Measurements from ENCODE around the gene TP53AIP1. TPM values are rescaled to one million over a fixed set of nuclear protein-coding genes. Genes with fewer than 3 reads are reported as not detected.

Gene TP53AIP1
- polyA plus RNA-seq, 10 donors = 0.09 to 3.3 (median 0.32) TPM; not detected in 4

- DNase-seq = no peak
These were observed 36.3 kb downstream of the TP53AIP1 start for GRCh38 chr11:128906185-128907050.

GRCh38 chr11:128905345-128906184 lies 37.1 kb downstream of the TP53AIP1 start:
- DNase-seq = peak in 2 of 3 donors; percentile 34 to 75

- peak in 2 of 3 donors; percentile 22 to 73 for DNase-seq
These were observed 37.9 kb downstream of the TP53AIP1 start for GRCh38 chr11:128904656-128905344.

DNA sequence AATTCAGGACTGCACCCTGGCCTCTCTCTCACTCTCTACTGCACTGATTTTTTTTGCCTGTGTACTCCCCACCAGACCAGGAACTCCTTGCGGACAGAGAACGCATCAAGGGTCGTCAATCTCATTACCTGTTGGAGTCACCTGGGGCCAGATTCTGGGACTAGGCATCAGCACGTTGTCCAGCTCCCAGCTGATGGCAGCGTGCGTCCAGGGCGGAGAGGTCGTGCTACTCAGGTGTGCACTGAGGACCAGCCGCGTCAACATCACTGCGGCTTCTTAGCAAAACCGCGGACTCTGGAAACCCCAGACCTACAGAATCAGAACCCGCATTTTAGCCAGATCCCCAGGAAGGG lies 38.4 kb downstream of the TP53AIP1 start:
- no peak for DNase-seq

- DNase-seq = peak in 1 of 3 donors; percentile 45
These were observed 39.2 kb downstream of the TP53AIP1 start for GRCh38 chr11:128903248-128904061.

DNA sequence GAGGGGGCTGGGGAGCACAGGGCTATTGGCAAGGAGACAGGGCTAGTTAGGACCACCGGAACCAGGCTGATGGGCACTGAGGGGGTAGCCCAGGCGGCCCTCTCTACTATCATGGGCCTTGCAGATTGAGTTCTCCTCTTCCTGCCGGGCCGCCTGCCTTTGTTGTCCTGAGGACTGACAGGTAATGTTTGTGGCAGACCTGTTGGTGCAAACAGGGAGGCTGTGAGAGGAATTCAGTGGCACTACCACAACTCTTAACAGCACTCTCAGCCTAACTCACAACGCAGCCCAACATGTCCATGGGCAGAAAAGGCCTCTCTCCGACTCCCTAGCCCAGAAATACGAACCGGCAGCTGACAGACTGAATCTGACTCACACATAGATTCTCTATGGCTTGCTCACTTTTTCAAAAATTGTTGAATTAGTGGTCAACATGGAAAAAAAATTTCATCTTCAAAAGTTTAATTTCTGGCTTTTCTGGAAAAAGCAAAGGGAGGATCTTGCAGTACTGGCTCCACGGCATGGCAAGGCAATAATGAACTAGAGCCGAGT lies 40.1 kb downstream of the TP53AIP1 start:
- peak in 1 of 3 donors; percentile 45 for DNase-seq

DNA sequence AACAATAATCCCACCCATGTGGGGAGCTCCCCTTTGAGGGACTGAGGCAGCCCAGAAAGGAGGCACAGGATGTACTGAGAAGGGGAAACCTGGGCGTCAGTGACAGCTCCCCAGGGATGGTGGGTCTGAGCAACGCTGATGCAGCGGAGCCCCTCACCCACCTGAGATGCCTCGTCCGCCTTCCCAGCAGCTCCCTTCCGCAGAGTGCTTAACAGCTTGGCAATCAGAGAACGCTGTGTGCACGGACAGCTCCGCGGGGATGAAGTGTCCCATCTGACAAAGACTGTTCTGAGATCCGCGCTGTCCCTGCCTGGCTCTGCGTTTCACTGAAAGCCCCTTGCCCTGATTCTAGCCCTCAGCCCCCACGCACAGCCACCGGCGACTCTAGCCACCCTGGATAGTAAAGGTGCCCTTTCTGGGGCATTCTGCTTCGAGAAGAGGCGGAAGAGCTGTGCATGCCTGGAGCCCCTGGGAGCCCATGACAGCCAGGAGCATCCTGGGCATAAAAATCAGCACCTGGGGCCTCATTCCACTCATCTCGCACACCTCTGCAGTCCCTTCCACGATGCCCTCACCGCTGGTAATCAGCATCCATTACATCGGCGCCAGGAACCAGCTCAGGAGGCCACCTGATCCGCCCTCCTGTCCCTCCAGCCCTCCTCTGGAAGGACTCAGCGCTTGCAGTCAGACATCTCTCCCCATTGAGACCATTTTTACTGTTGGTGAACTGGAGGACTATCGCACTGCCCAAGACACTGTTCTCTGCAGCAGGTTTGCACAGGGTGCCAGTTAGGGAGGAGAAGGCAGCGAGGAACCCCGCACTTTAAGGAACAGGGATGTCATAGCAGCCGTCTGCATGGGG lies 40.8 kb downstream of the TP53AIP1 start:
- no peak for DNase-seq

GRCh38 chr11:128900468-128900867 lies 42.2 kb downstream of the TP53AIP1 start:
- no peak for DNase-seq

DNA sequence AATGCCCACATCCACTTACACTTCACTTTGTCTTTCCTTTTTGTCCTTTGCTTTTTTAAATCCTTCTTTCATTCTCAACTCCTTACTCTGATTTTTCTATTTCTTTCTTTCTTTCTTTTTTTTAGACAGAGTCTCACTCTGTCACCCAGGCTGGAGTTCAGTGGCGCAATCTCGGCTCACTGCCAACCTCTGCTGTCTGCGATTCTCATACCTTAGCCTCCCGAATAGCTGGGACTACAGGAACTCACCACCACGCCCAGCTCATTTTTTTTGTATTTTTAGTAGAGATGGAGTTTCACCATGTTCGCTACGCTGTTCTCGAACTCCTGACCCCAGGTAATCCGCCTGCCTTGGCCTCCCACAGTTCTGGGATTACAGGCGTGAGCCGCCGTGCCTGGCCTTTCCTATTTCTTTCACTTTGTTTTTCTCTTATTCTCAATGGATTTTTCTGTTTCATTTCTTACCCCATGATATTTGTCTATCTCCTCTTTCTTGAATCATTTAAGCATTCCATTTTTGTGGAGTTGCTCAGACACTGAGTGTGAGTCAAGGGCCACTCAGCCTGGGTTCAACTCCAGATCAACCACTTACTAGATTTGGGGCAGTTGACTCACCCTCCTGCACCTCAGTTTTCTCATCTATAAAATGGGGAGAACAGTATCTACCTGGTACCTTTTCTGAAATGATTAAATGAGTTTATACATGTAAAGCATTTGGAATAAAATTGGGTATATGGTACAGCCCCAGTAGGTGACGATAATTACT lies 43.9 kb downstream of the TP53AIP1 start:
- DNase-seq = no peak

GRCh38 chr11:128897826-128898225 lies 44.8 kb downstream of the TP53AIP1 start:
- no peak for DNase-seq

GRCh38 chr11:128896356-128896755 lies 46.3 kb downstream of the TP53AIP1 start:
- DNase-seq = no peak

DNA sequence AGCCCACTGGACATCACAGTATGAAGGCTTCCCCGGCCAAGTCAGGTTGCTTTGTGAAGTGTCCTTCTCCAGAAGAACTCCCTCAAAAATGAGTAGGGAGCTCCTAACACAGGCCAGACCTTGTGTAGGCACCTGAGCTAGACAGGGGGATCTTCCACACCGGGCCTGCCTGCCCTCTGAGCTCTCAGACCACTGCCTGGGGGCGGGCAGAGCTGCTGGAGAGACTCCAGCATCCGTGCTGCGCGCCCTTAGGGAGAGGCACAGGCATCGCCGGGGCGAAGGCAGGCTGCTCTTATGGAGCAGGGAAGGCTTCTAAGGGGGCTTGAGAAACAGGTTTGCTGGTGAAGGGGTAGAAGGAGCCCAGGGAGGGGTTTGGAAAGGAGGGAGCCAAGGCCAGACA lies 47.1 kb downstream of the TP53AIP1 start:
- no peak for DNase-seq

DNA sequence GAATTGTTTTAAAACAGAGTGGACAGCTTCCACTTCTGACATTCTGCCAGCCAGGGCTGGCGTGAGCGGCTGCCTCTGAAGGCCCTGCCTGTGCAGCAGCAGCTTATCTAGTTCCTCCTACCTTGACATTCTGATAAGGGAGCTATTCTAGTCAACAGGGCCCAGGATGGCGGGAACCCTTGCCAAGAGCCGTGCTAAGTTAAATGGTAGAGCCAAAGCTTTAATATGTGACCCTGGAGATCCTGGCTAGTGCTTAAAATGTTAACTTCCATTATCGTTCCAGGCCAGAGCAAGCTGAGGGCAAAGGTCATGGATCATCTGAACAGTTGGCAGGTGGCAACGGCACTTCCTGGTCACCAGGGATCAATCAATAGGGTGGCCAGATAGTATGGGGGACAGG lies 48.0 kb downstream of the TP53AIP1 start:
- DNase-seq = no peak

DNA sequence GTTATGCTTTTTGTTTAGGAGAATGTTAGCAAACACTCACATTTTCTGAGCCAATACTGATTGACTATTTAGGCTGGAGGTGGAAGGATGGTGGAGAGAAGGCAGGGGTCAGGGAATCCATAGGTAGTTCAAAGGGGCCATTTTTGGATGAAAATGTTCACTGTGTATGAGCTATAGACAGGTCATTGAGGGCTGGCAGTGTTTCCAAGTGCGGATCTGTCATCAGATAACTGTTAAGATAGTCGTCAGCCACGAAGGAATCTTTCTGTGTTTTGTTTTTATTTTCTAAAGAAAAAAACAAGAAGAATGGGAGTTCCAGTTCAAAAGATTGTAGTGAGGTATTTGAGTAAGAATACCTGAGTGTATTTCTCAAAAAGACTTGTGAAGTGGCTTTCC lies 48.4 kb downstream of the TP53AIP1 start:
- no peak for DNase-seq

DNA sequence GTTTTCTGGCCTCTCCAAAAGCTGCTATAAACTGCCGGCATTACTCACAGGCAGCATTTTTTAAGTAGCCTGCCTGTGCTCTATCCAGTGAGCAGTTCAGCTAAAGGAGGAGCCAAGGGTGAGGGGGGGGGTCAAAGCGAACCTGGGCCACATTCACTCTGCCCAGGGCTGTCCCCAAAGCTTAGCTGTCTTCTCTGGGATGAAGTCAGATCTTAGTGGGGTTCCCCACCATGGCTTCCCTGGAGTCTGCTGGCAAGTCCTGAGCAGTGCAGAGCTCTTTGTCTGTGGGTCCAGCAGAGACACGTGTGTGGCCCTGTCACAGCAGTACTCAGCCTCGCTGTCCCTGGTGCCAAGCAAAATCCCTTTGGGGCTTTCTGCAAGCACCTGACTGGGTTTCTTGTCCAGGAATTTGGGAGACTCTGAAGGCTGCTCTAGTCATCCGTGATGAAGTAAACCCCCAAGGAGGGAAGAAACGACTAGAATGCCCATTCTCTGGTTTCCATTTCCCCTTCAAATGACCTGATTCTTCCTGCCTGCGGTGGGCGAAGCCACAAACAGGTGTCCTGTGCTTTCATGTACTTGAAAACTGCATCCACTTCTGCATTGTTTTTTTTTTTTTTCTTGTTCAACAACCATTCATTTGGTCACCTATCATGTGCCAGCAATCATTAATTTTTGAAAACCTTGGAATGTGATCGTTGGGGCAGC lies 48.9 kb downstream of the TP53AIP1 start:
- no peak for DNase-seq

DNA sequence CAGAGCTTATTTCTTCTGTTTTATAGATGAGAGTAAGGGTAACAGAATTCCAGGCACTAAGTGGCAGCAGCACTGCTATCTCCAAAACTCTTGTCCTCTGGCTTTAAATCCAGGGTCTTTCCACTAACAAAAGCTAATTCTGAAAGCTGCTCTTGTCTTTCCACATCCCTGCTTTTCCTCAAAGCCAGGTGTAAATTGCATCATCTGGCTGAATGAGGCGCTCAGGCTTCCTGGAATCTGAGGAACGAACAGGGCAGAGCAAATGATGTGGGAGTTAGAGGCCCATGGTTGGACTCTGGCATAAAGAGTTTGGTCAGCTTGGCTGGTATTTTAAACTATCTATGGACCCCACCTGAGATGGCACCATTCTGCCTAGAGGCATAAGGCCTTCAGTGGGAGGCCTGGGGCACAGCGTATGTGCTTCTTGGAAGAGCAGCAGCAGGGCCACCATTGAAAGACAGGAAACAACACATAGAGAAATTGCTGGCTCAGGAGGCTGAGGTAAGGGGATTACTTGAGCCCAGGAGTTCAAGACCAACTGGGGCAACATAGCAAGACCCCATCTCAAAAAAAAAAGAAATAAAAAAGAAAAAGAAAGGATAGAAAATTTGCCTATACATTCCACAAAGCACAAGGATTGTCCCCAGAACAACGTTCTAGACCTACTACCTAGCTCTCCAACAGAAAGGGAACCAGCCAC lies 49.7 kb downstream of the TP53AIP1 start:
- no peak for DNase-seq

DNA sequence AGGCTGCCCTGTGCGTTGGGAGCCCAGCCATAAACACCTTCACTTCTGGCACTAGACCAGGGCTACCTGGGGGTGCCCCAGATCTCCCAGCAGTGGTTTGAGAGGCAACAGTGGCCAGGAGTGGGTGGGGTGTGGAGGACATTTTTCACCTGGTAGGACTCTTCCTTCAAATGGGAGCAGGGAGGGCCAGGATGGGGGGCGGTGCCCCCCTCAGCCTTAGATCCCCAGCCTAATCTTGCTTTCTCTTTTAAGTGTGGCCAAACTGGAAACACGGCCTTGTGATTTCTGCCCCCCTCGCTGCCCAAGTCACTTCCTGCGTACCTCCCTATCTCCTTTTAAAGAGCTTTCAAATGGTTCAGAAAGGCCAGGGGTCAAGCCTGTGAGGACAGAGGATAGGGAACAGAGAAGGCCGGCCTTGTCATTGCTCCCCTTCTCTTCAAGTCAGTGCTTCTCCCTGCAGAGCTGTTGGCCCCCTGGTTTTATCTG lies 50.7 kb downstream of the TP53AIP1 start:
- no peak for DNase-seq

Data from muscle of back (tissue), 11 donors.